Activated CD8-positive, alpha-beta T cell treated with anti-CD3 and anti-CD28 coated beads for 36 hours (primary cell): ENCODE data around the gene LTBP3. TPM values are rescaled to one million over a fixed set of nuclear protein-coding genes. Genes with fewer than 3 reads are reported as not detected.

Experiments used
- ATAC-seq: fragments of 200-7000 bp; cut with Tn5 transposase; one replicate; pipeline ENCODE4 v1.10.0; 2021; ENCODE audit warnings: mild to moderate bottlenecking, moderate library complexity
- CTCF ChIA-PET: fragments of 350-600 bp; sonication (Branson Sonifier 250); formaldehyde crosslinking; loops from one replicate; lab custom pipeline; 2021; ENCODE audit warnings: antibody characterized with exemption; lab: Charles Lee
- POLR2A ChIA-PET: fragments of 350-600 bp; sonication (Branson Sonifier 250); formaldehyde crosslinking; loops from one replicate; lab custom pipeline; 2021; ENCODE audit warnings: antibody characterized with exemption; lab: Charles Lee
- DNase-seq: peaks from one replicate; pipeline ENCODE4 v3.0.0-alpha.2; 2020
- H3K27ac Mint-ChIP-seq: one replicate; pipeline ENCODE4 v1.8.0; 2021; ENCODE audit warnings: mild to moderate bottlenecking, mixed read lengths
- H3K27me3 Mint-ChIP-seq: one replicate; pipeline ENCODE4 v1.8.0; 2021; ENCODE audit warnings: mixed read lengths
- H3K36me3 Mint-ChIP-seq: one replicate; pipeline ENCODE4 v1.8.0; 2021; ENCODE audit warnings: low read depth, mixed read lengths
- H3K4me1 Mint-ChIP-seq: one replicate; pipeline ENCODE4 v1.8.0; 2021; ENCODE audit warnings: low read depth, mixed read lengths
- H3K4me3 Mint-ChIP-seq: one replicate; pipeline ENCODE4 v1.8.0; 2021; ENCODE audit warnings: mild to moderate bottlenecking, moderate library complexity, mixed read lengths
- H3K9me3 Mint-ChIP-seq: one replicate; pipeline ENCODE4 v1.8.0; 2021; ENCODE audit warnings: mixed read lengths
- intact Hi-C: fragments of 100-400 bp; cut with micrococcal nuclease; formaldehyde crosslinking; loops from one replicate; pipeline ENCODE4 v1.10.0; 2022
- total RNA-seq, 2 experiments: library from RNA; stranded (reverse); gene quantifications; one replicate each; pipeline ENCODE4 v1.2.3, GENCODE V29; 2021
- TF ChIP-seq, protein P1 (sequence below): fragments of 200-600 bp; IDR thresholded peaks from one replicate; pipeline ENCODE4 v1.8.0; 2022; ENCODE audit warnings: antibody characterized with exemption, mild to moderate bottlenecking

LTBP3 gene
- total RNA-seq, 2 experiments from 2014 or later: 55.4 to 56.0 TPM

DNA sequence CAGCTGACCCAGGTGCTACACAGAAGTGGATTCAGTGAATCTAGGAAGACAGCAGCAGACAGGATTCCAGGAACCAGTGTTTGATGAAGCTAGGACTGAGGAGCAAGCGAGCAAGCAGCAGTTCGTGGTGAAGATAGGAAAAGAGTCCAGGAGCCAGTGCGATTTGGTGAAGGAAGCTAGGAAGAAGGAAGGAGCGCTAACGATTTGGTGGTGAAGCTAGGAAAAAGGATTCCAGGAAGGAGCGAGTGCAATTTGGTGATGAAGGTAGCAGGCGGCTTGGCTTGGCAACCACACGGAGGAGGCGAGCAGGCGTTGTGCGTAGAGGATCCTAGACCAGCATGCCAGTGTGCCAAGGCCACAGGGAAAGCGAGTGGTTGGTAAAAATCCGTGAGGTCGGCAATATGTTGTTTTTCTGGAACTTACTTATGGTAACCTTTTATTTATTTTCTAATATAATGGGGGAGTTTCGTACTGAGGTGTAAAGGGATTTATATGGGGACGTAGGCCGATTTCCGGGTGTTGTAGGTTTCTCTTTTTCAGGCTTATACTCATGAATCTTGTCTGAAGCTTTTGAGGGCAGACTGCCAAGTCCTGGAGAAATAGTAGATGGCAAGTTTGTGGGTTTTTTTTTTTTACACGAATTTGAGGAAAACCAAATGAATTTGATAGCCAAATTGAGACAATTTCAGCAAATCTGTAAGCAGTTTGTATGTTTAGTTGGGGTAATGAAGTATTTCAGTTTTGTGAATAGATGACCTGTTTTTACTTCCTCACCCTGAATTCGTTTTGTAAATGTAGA, 57.6 kb downstream of the LTBP3 start:
- intact Hi-C loops: loop anchor here (2.0 kb wide), 1 partner anchor 76 kb away; no protein-coding TSS in a partner anchor
- Mint-ChIP-seq H3K4me3 (no peak overlapping the region), H3K9me3 (no peaks in the 10 kb centered on the region), H3K36me3 (peaks cover 1% of the 10 kb centered on the region), H3K27me3 (no peaks in the 10 kb centered on the region), H3K27ac (no peak overlapping the region), H3K4me1 (peaks cover 24% of the 10 kb centered on the region)
- TF ChIP-seq, protein P1, sequence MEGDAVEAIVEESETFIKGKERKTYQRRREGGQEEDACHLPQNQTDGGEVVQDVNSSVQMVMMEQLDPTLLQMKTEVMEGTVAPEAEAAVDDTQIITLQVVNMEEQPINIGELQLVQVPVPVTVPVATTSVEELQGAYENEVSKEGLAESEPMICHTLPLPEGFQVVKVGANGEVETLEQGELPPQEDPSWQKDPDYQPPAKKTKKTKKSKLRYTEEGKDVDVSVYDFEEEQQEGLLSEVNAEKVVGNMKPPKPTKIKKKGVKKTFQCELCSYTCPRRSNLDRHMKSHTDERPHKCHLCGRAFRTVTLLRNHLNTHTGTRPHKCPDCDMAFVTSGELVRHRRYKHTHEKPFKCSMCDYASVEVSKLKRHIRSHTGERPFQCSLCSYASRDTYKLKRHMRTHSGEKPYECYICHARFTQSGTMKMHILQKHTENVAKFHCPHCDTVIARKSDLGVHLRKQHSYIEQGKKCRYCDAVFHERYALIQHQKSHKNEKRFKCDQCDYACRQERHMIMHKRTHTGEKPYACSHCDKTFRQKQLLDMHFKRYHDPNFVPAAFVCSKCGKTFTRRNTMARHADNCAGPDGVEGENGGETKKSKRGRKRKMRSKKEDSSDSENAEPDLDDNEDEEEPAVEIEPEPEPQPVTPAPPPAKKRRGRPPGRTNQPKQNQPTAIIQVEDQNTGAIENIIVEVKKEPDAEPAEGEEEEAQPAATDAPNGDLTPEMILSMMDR: no peak
- ChIA-PET POLR2A (interaction anchor here (0.7 to 36.2 kb wide), 44 partner anchors 8 to 380 kb away, joined by 3 to 4842 read pairs (median 6); partner anchors contain the start of genes DPF2, EHBP1L1, FAM89B and FAU), CTCF (interaction anchor here (1.0 to 16.5 kb wide), 11 partner anchors 7 to 87 kb away, joined by 3 to 448 read pairs (median 4); partner anchors contain the start of gene NEAT1)
- DNase-seq (peak; percentile 59), ATAC-seq (no peak)

DNA sequence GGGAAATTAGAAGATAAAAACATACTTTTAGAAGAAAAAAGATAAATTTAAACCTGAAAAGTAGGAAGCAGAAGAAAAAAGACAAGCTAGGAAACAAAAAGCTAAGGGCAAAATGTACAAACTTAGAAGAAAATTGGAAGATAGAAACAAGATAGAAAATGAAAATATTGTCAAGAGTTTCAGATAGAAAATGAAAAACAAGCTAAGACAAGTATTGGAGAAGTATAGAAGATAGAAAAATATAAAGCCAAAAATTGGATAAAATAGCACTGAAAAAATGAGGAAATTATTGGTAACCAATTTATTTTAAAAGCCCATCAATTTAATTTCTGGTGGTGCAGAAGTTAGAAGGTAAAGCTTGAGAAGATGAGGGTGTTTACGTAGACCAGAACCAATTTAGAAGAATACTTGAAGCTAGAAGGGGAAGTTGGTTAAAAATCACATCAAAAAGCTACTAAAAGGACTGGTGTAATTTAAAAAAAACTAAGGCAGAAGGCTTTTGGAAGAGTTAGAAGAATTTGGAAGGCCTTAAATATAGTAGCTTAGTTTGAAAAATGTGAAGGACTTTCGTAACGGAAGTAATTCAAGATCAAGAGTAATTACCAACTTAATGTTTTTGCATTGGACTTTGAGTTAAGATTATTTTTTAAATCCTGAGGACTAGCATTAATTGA, 58.3 kb downstream of the LTBP3 start:
- no peak overlapping the region for H3K27ac Mint-ChIP-seq
- peaks cover 19% of the 10 kb centered on the region for H3K4me1 Mint-ChIP-seq
- intact Hi-C loops: loop anchor here (2.0 kb wide), 1 partner anchor 75 kb away; no protein-coding TSS in a partner anchor
- DNase-seq (no peak), ATAC-seq (no peak)
- TF ChIP-seq, protein P1: no peak
- POLR2A ChIA-PET: interaction anchor here (0.7 to 36.2 kb wide), 54 partner anchors 9 to 689 kb away, joined by 3 to 4842 read pairs (median 6); partner anchors contain the start of genes DPF2, EHBP1L1, EHD1 and FAM89B
- peaks cover 1% of the 10 kb centered on the region for H3K36me3 Mint-ChIP-seq
- H3K9me3 Mint-ChIP-seq: no peaks in the 10 kb centered on the region
- CTCF ChIA-PET: interaction anchor here (0.8 to 16.5 kb wide), 13 partner anchors 8 to 385 kb away, joined by 3 to 448 read pairs (median 4); partner anchors contain the start of gene NEAT1
- no peak overlapping the region for H3K4me3 Mint-ChIP-seq
- H3K27me3 Mint-ChIP-seq: no peaks in the 10 kb centered on the region

DNA sequence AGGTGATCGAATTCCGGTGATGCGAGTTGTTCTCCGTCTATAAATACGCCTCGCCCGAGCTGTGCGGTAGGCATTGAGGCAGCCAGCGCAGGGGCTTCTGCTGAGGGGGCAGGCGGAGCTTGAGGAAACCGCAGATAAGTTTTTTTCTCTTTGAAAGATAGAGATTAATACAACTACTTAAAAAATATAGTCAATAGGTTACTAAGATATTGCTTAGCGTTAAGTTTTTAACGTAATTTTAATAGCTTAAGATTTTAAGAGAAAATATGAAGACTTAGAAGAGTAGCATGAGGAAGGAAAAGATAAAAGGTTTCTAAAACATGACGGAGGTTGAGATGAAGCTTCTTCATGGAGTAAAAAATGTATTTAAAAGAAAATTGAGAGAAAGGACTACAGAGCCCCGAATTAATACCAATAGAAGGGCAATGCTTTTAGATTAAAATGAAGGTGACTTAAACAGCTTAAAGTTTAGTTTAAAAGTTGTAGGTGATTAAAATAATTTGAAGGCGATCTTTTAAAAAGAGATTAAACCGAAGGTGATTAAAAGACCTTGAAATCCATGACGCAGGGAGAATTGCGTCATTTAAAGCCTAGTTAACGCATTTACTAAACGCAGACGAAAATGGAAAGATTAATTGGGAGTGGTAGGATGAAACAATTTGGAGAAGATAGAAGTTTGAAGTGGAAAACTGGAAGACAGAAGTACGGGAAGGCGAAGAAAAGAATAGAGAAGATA, 59.0 kb downstream of the LTBP3 start, which contains the start of gene MALAT1:
Gene MALAT1 (plus strand): TSS at position 69 of the 736 bp plus-strand sequence.
- Mint-ChIP-seq H3K4me1 (peaks cover 18% of the 10 kb centered on the region), H3K27me3 (no peaks in the 10 kb centered on the region), H3K27ac (no peak within 1 kb of the TSS), H3K36me3 (peaks cover 1% of the 10 kb centered on the region), H3K9me3 (no peaks in the 10 kb centered on the region), H3K4me3 (no peak within 1 kb of the TSS)
- intact Hi-C loops: no loop called here
- TF ChIP-seq, protein P1: no peak
- ATAC-seq (peak; percentile 18), DNase-seq (peak; percentile 92)
- ChIA-PET POLR2A (interaction anchor here (0.7 to 36.2 kb wide), 59 partner anchors 10 to 688 kb away, joined by 3 to 4842 read pairs (median 5); partner anchors contain the start of genes CCDC85B, CDC42EP2, EHBP1L1 and EHD1), CTCF (interaction anchor here (0.8 to 16.5 kb wide), 12 partner anchors 9 to 384 kb away, joined by 3 to 448 read pairs (median 4); partner anchors contain the start of gene NEAT1)

DNA sequence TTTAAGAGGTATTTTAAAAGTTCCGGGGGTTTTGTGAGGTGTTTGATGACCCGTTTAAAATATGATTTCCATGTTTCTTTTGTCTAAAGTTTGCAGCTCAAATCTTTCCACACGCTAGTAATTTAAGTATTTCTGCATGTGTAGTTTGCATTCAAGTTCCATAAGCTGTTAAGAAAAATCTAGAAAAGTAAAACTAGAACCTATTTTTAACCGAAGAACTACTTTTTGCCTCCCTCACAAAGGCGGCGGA, 59.5 kb downstream of the LTBP3 start:
- CTCF ChIA-PET: interaction anchor here (0.8 to 16.5 kb wide), 7 partner anchors 9 to 384 kb away, joined by 3 to 448 read pairs (median 7); partner anchors contain the start of gene NEAT1
- Mint-ChIP-seq H3K27ac (no peak overlapping the region), H3K4me1 (peaks cover 20% of the 10 kb centered on the region), H3K9me3 (no peaks in the 10 kb centered on the region), H3K4me3 (no peak overlapping the region), H3K27me3 (no peaks in the 10 kb centered on the region), H3K36me3 (peaks cover 1% of the 10 kb centered on the region)
- DNase-seq (no peak), ATAC-seq (no peak)
- TF ChIP-seq, protein P1: no peak
- POLR2A ChIA-PET: interaction anchor here (0.7 to 36.2 kb wide), 44 partner anchors 10 to 688 kb away, joined by 3 to 4842 read pairs (median 6); partner anchors contain the start of genes CCDC85B, CDC42EP2, EHBP1L1 and EHD1
- intact Hi-C loops: no loop called here
